Retinal pigment epithelial cell (primary cell): ENCODE results near the gene EDN2.
A peak's percentile ranks its signal among the peaks of the same experiment; 100 is the strongest.

Source experiments
- DNase-seq: peaks from one replicate; pipeline ENCODE4 v3.0.0-alpha.2; 2010; ENCODE audit warnings: low read depth
- H3K4me3 ChIP-seq: 2 replicates; pipeline ENCODE4 v1.5.1; 2011; ENCODE audit warnings: mild to moderate bottlenecking, low read length, control low read depth, moderate library complexity
- TF ChIP-seq, protein P1 (sequence below): conservative IDR thresholded peaks from 2 replicates; pipeline ENCODE4 v1.5.1; 2011; ENCODE audit warnings: low read depth, low read length, control low read depth, inconsistent platforms

The EDN2 gene

DNA sequence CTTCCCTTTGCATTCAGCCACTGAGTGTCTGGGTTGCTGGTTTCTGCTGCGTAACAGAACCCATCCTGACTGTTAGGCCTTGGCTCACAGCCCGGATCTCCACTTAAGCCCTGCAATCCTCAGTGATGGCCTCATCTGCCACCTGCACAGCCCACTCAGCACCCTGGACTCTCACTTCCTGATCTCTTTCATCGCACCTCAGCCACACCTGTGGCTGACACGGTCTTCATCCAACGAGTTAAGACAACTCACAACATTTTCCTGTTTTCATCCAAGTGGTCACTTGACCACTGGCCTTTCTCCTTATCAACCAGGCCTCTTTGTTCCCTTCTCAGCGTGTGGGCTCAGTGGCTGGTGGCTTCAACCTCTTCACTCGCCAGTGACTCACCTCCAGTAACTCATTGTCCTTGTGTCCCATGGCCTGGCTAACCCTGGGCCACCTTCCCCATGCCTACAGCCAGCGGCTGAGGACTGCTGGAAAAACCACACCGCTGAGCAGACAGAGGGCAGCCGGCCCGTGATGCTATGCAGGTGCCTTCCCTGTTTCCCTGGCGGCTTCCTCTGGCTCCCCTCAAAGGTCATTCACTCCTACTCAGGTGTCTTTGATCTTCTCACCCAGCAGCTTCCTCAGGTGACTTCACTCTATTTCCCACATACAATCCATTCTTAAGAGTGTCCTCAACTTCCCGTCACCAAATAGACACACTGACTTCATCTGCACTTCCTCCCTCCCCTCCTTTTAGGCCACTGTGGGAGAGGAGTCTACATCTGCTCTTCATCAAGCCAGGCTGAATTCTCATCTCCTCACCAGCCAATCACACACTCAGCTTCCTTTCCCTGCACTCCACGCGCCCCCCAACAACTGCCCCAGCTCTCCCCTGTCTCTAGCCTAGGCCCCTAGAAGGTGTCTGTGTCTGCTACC lies 19.9 kb upstream of the EDN2 start:
- DNase-seq: no peak
- TF ChIP-seq, protein P1, sequence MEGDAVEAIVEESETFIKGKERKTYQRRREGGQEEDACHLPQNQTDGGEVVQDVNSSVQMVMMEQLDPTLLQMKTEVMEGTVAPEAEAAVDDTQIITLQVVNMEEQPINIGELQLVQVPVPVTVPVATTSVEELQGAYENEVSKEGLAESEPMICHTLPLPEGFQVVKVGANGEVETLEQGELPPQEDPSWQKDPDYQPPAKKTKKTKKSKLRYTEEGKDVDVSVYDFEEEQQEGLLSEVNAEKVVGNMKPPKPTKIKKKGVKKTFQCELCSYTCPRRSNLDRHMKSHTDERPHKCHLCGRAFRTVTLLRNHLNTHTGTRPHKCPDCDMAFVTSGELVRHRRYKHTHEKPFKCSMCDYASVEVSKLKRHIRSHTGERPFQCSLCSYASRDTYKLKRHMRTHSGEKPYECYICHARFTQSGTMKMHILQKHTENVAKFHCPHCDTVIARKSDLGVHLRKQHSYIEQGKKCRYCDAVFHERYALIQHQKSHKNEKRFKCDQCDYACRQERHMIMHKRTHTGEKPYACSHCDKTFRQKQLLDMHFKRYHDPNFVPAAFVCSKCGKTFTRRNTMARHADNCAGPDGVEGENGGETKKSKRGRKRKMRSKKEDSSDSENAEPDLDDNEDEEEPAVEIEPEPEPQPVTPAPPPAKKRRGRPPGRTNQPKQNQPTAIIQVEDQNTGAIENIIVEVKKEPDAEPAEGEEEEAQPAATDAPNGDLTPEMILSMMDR: no peak
- H3K4me3 ChIP-seq: no peak overlapping the region

DNA sequence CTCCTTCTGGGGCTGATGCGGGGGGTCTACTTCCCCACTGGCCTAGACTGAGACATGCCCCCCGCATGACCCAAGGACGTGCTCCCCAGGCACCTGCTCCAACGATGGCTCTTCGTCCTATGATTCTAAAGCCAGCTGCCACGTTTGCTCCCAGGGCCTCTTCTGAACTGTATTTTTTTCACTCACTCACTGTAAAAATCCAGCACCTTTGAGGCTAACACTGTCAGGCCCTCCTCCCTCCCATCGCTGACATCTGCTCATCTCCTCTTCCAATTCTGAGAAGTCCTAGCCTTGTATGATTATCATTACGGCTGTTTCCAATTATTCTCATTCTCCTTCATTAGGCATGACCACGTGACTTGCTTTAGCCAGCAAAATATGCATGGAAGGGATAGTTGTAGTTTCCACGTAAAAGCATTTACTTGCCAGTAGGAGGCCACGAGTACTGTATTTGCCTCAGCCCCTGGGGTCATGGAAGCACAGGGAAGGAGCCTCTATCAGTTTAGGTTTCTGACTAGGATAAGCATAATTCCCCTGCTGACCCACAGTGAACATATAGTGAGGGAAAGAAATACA lies 19.1 kb upstream of the EDN2 start:
- TF ChIP-seq, protein P1: peak; percentile 25
- no peak overlapping the region for H3K4me3 ChIP-seq
- no peak for DNase-seq

DNA sequence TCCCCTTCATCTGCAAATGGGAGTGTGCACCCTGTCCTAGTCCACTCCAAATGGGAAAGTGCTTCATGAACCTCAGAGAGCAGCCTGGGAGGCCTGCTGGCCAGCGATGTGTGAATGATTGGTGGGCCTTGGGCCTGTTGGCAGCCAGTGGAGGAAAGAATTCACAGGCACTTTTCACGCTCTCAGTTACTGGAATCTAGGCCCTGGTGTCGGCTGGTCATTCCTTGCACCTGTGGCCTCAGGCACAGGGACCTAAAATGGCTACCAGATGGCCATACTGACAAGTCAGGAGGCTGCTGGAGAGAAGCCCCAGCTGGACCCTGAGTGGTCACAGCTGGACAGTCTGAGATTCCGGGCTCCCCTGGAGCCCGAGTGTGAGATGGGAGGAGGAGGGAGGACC lies 18.4 kb upstream of the EDN2 start:
- TF ChIP-seq, protein P1: no peak
- no peak for DNase-seq
- H3K4me3 ChIP-seq: no peak overlapping the region

DNA sequence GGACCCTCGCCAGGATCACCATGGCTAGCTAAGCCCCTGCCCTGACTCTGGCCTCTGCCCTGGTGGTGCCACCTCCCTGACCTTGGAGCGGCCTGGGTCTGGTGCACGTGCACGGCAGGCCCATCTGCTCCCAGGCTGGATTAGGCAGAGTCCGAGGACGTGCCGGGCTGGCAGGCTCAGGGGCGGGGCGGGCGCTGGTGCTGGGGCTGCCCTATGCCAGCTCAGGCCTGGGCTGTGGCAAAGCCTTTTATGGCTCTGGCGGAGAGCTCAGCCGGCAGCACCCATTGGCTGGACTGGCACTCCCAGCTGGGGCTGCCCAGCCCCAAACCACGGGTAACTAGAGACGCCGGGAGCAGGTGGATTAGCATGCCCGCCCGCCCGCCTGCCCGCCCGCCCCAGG lies 17.1 kb upstream of the EDN2 start:
- DNase-seq: no peak
- H3K4me3 ChIP-seq: no peak overlapping the region
- TF ChIP-seq, protein P1: no peak

DNA sequence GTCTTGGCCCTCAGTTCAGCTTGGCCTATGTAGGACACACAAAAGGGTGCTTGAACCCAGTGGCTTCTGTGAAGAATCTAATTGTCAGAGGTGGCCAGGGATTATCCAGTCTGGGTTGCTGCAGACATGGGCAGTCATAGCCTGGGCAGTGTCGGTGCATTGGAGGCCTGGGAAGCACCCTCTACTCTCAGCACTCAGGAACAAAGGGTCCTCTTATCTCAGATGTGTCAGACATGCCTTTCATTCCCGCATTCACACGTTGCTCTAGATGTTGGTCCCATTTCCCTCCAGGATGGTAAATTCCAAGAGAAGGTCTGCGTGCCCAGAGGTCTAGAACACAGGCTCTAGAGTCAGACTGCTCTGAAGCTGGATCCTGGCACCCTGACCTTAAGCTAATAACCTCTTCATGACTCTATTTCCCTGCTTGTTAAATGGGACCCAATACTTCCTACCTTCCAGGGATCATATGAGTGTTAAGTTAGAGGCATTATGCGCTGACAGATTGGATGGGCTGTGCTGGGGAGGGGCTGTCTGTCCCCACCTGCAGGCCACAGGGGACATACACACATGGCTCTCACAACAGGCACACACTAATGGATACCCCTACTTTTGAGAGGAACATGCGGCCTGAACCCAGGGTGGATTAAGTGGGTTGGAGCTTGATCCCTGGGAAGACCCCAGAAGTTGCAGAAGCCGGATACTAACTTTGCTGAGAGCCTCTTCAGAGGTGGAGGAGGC lies 16.5 kb upstream of the EDN2 start:
- peak; percentile 62 for DNase-seq
- H3K4me3 ChIP-seq: no peak overlapping the region
- TF ChIP-seq, protein P1: no peak

DNA sequence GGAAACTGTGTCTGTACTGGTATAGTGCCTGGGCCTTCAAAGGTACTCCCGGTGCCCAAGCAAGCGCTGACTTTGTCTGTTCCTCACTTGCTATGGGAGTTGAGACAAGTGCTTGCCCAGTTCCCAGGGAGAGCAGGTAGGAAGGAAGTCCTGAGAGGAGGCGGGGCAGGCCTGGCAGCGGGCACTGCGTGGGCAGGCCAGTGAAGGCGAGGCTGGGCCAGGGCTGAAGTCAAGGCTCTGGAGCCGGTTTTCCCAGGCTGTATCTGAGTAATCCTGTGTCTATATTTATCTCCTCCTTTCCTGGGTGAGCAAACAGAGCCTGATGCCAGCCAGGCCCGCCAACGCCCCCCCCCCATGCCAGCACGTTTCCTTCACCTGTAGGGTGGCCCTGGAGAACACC lies 15.9 kb upstream of the EDN2 start:
- TF ChIP-seq, protein P1: no peak
- DNase-seq: no peak
- no peak overlapping the region for H3K4me3 ChIP-seq
